ENCODE measurements around the gene C1QA. TPM values are rescaled to one million over a fixed set of nuclear protein-coding genes. Genes with fewer than 3 reads are reported as not detected.

Gene C1QA
- polyA plus RNA-seq, 1 of the 3 experiments (the other 2 are of a cell fraction) = not detected

- Histone ChIP-seq H3F3A (replicated peaks; ENCODE audit: insufficient read depth) (no peaks in the 10 kb centered on the region), H3K27me3 (ENCODE audit: insufficient read depth) (peaks cover 19% of the 10 kb centered on the region), H3K4me2 (no peak overlapping the region), H3K27ac (ENCODE audit: low read depth in 2 of 2, low read length in 1 of 2) (no peak overlapping the region), H2AFZ (ENCODE audit: low read depth) (no peak overlapping the region), H3K36me3 (replicated peaks in 1 of 2; ENCODE audit: control insufficient read depth in 1 of 2, insufficient read depth in 2 of 2, low read length in 1 of 2) (no peaks in the 10 kb centered on the region), H3K4me3 (ENCODE audit: low read depth in 2 of 2, low read length in 1 of 2) (no peak overlapping the region), H3K9me3 (no peaks in the 10 kb centered on the region), H3K9ac (no peak overlapping the region), H3K4me1 (ENCODE audit: control insufficient read depth in 1 of 2, insufficient read depth in 2 of 2, low read depth in 1 of 2, low read length in 1 of 2) (peaks cover 0 to 9% of the 10 kb centered on the region in 2 experiments; a peak in 1 of 4 replicates), H4K20me1 (ENCODE audit: insufficient read depth) (no peaks in the 10 kb centered on the region), H3K79me2 (ENCODE audit: insufficient read depth) (no peaks in the 10 kb centered on the region), H3K9me2 (no peaks in the 10 kb centered on the region)
- CTCF ChIA-PET = interaction anchor here (1.1 to 2.5 kb wide), 5 partner anchors 9 to 92 kb away, joined by 3 to 13 read pairs (median 6); no protein-coding TSS in a partner anchor
- WGBS (ENCODE audit: low lambda C conversion rate) = 61% methylated on average over 7 of the region's 7 CpGs
- TF ChIP-seq MAX (IDR thresholded peaks at IDR 0.05; ENCODE audit: low read depth) (no peak), EP300 (IDR thresholded peaks at IDR 0.05; ENCODE audit: borderline replicate concordance in 1 of 2, low read depth in 1 of 2, low read length in 1 of 2) (no peak), ELF1 (IDR thresholded peaks at IDR 0.05) (no peak), SIN3A (IDR thresholded peaks at IDR 0.05; ENCODE audit: borderline replicate concordance, low read depth, low read length) (no peak), TCF12 (IDR thresholded peaks at IDR 0.05) (no peak), RAD21 (IDR thresholded peaks at IDR 0.05; ENCODE audit: low read length) (no peak), USF1 (IDR thresholded peaks at IDR 0.05; ENCODE audit: borderline replicate concordance, low read depth) (no peak), SMC3 (IDR thresholded peaks at IDR 0.05; ENCODE audit: low read depth, low read length) (no peak), POLR2AphosphoS5 (IDR thresholded peaks at IDR 0.05; ENCODE audit: low read depth, low read length) (no peak), NRF1 (IDR thresholded peaks at IDR 0.05; ENCODE audit: low read depth, low read length) (no peak), FOXM1 (IDR thresholded peaks at IDR 0.05; ENCODE audit: low read depth) (no peak)
- DNase-seq = no peak
- POLR2A ChIA-PET = no interaction called here
Observed at GRCh38 chr1:22619252-22619651, 17.2 kb upstream of the C1QA start.

GRCh38 chr1:22619798-22620197, 16.6 kb upstream of the C1QA start:
- 19% methylated on average over 5 of the region's 12 CpGs for WGBS (ENCODE audit: low lambda C conversion rate)
- POLR2A ChIA-PET = no interaction called here
- H3K27me3 ChIP-seq (ENCODE audit: insufficient read depth) = peaks cover 19% of the 10 kb centered on the region
- no peaks in the 10 kb centered on the region for H4K20me1 ChIP-seq (ENCODE audit: insufficient read depth)
- no peak overlapping the region for H3K27ac ChIP-seq (ENCODE audit: low read depth in 2 of 2, low read length in 1 of 2)
- H3K9me2 ChIP-seq = no peaks in the 10 kb centered on the region
- H3K79me2 ChIP-seq (ENCODE audit: insufficient read depth) = no peaks in the 10 kb centered on the region
- H3K4me2 ChIP-seq = no peak overlapping the region
- peaks cover 0 to 9% of the 10 kb centered on the region in 2 experiments; a peak in 1 of 4 replicates for H3K4me1 ChIP-seq (ENCODE audit: control insufficient read depth in 1 of 2, insufficient read depth in 2 of 2, low read depth in 1 of 2, low read length in 1 of 2)
- H3K9ac ChIP-seq = no peak overlapping the region
- TF ChIP-seq EP300 (IDR thresholded peaks at IDR 0.05; ENCODE audit: borderline replicate concordance in 1 of 2, low read depth in 1 of 2, low read length in 1 of 2) (0 out of 4 replicates have a peak, but pooled peaks of 1 of the 2 experiments have one; percentile 35), JUND (IDR thresholded peaks at IDR 0.05) (no peak), PBX3 (IDR thresholded peaks at IDR 0.05) (no peak), RFX5 (IDR thresholded peaks at IDR 0.05; ENCODE audit: low read length) (no peak), GATA2 (CRISPR knock-in tag; IDR thresholded peaks at IDR 0.05) (no peak), USF1 (IDR thresholded peaks at IDR 0.05; ENCODE audit: borderline replicate concordance, low read depth) (no peak), TEAD4 (IDR thresholded peaks at IDR 0.05; ENCODE audit: borderline replicate concordance, insufficient read depth) (no peak)
- CTCF ChIA-PET = interaction anchor here (1.1 to 2.5 kb wide), 5 partner anchors 9 to 92 kb away, joined by 3 to 13 read pairs (median 3); no protein-coding TSS in a partner anchor
- DNase-seq = peak; percentile 75
- no peaks in the 10 kb centered on the region for H3K36me3 ChIP-seq (replicated peaks in 1 of 2; ENCODE audit: control insufficient read depth in 1 of 2, insufficient read depth in 2 of 2, low read length in 1 of 2)
- no peak overlapping the region for H2AFZ ChIP-seq (ENCODE audit: low read depth)
- no peaks in the 10 kb centered on the region for H3K9me3 ChIP-seq
- no peaks in the 10 kb centered on the region for H3F3A ChIP-seq (replicated peaks; ENCODE audit: insufficient read depth)
- H3K4me3 ChIP-seq (ENCODE audit: low read depth in 2 of 2, low read length in 1 of 2) = no peak overlapping the region
